Measurements from ENCODE around the gene IFRD1.

Gene IFRD1

GRCh38 chr7:112459645-112460044 is 9.4 kb downstream of the IFRD1 start:
- no peak overlapping the region for H3K4me3 ChIP-seq (ENCODE audit: low read length, poor library complexity, severe bottlenecking)
- H3K9me2 ChIP-seq (replicated peaks; ENCODE audit: low read depth, low read length), result no peaks in the 10 kb centered on the region
- no peaks in the 10 kb centered on the region for H3K27me3 ChIP-seq (ENCODE audit: insufficient read depth, low read length, poor library complexity, severe bottlenecking)
- H3K79me2 ChIP-seq (ENCODE audit: insufficient read depth, low read length), result peaks cover 16% of the 10 kb centered on the region
- no peaks in the 10 kb centered on the region for H3K9me3 ChIP-seq (ENCODE audit: insufficient read depth, low read depth, low read length)
- H3K36me3 ChIP-seq (ENCODE audit: insufficient read depth, low read length), result peaks cover 81% of the 10 kb centered on the region
- TF ChIP-seq CTCF (conservative IDR thresholded peaks at IDR 0.05; ENCODE audit: low read length) (no peak), EZH2phosphoT487 (IDR thresholded peaks at IDR 0.05; ENCODE audit: borderline replicate concordance) (no peak)
- H3K4me2 ChIP-seq (ENCODE audit: low read depth, low read length, poor library complexity, severe bottlenecking), result no peak overlapping the region
- H3F3A ChIP-seq (ENCODE audit: low read depth), result no peaks in the 10 kb centered on the region
- no peak overlapping the region for H2AFZ ChIP-seq (ENCODE audit: low read length)
- H3K4me1 ChIP-seq (ENCODE audit: insufficient read depth, low read length, poor library complexity, severe bottlenecking), result peaks cover 10% of the 10 kb centered on the region
- peaks cover 15% of the 10 kb centered on the region for H4K20me1 ChIP-seq (ENCODE audit: insufficient read depth, low read length, poor library complexity, severe bottlenecking)
- H3K9ac ChIP-seq (ENCODE audit: low read depth, low read length, poor library complexity, severe bottlenecking), result no peak overlapping the region

GRCh38 chr7:112462236-112462635 is 12.0 kb downstream of the IFRD1 start:
- Histone ChIP-seq H3F3A (ENCODE audit: low read depth) (no peaks in the 10 kb centered on the region), H3K9ac (ENCODE audit: low read depth, low read length, poor library complexity, severe bottlenecking) (no peak overlapping the region), H3K79me2 (ENCODE audit: insufficient read depth, low read length) (no peaks in the 10 kb centered on the region), H3K4me2 (ENCODE audit: low read depth, low read length, poor library complexity, severe bottlenecking) (no peak overlapping the region), H3K27me3 (ENCODE audit: insufficient read depth, low read length, poor library complexity, severe bottlenecking) (no peaks in the 10 kb centered on the region), H2AFZ (ENCODE audit: low read length) (no peak overlapping the region), H3K4me1 (ENCODE audit: insufficient read depth, low read length, poor library complexity, severe bottlenecking) (no peaks in the 10 kb centered on the region), H3K36me3 (ENCODE audit: insufficient read depth, low read length) (peaks cover 83% of the 10 kb centered on the region), H3K9me2 (replicated peaks; ENCODE audit: low read depth, low read length) (no peaks in the 10 kb centered on the region), H4K20me1 (ENCODE audit: insufficient read depth, low read length, poor library complexity, severe bottlenecking) (peaks cover 13% of the 10 kb centered on the region), H3K9me3 (ENCODE audit: insufficient read depth, low read depth, low read length) (no peaks in the 10 kb centered on the region), H3K4me3 (ENCODE audit: low read length, poor library complexity, severe bottlenecking) (no peak overlapping the region)
- TF ChIP-seq EZH2phosphoT487 (IDR thresholded peaks at IDR 0.05; ENCODE audit: borderline replicate concordance) (no peak), CTCF (conservative IDR thresholded peaks at IDR 0.05; ENCODE audit: low read length) (no peak)

- H4K20me1 ChIP-seq (ENCODE audit: insufficient read depth, low read length, poor library complexity, severe bottlenecking), result peaks cover 9% of the 10 kb centered on the region
- H3K36me3 ChIP-seq (ENCODE audit: insufficient read depth, low read length), result peaks cover 87% of the 10 kb centered on the region
These were observed 17.6 kb downstream of the IFRD1 start for GRCh38 chr7:112467867-112468266.

More at GRCh38 chr7:112467867-112468266, 17.6 kb downstream of the IFRD1 start:
- Histone ChIP-seq H3K4me1 (ENCODE audit: insufficient read depth, low read length, poor library complexity, severe bottlenecking) (no peaks in the 10 kb centered on the region), H3K9ac (ENCODE audit: low read depth, low read length, poor library complexity, severe bottlenecking) (no peak overlapping the region), H3K27me3 (ENCODE audit: insufficient read depth, low read length, poor library complexity, severe bottlenecking) (no peaks in the 10 kb centered on the region), H3F3A (ENCODE audit: low read depth) (no peaks in the 10 kb centered on the region), H3K9me2 (replicated peaks; ENCODE audit: low read depth, low read length) (no peaks in the 10 kb centered on the region), H3K4me3 (ENCODE audit: low read length, poor library complexity, severe bottlenecking) (no peak overlapping the region), H3K79me2 (ENCODE audit: insufficient read depth, low read length) (no peaks in the 10 kb centered on the region), H3K4me2 (ENCODE audit: low read depth, low read length, poor library complexity, severe bottlenecking) (no peak overlapping the region), H3K9me3 (ENCODE audit: insufficient read depth, low read depth, low read length) (no peaks in the 10 kb centered on the region), H2AFZ (ENCODE audit: low read length) (no peak overlapping the region)
- no peak for TF ChIP-seq EZH2phosphoT487 (IDR thresholded peaks at IDR 0.05; ENCODE audit: borderline replicate concordance)
- no peak for TF ChIP-seq CTCF (conservative IDR thresholded peaks at IDR 0.05; ENCODE audit: low read length)

All from Loucy (cell line).